Ramos (cell line): ENCODE results near the gene PEMT.

Experiments used
- in situ Hi-C: fragments of 300-500 bp; cut with MboI; formaldehyde crosslinking; loops from one replicate; pipeline ENCODE4 v1.14.3; 2022; ENCODE audit warnings: low sequenced_read_pairs; ENCODE audit not compliant: unreplicated experiment

The PEMT gene

DNA sequence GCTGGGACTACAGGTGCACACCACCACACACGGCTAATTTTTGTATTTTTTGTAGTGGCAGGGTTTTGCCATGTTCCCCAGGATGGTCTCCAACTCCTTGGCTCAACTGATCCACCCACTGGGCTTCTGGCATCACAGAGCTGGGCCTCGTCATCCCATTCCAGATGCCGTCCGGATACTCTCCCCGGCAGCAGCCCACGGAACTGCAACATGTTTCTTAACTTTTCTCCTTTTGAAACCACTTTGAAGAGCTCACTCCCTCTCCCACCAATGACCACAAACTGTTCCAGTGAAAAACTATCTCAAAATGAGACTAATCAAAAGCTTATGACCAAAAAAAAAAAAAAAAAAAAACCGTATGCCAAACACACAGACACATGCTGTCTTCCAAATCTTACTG is 17.6 kb downstream of the PEMT start:
- in situ Hi-C loops: no loop called here

DNA sequence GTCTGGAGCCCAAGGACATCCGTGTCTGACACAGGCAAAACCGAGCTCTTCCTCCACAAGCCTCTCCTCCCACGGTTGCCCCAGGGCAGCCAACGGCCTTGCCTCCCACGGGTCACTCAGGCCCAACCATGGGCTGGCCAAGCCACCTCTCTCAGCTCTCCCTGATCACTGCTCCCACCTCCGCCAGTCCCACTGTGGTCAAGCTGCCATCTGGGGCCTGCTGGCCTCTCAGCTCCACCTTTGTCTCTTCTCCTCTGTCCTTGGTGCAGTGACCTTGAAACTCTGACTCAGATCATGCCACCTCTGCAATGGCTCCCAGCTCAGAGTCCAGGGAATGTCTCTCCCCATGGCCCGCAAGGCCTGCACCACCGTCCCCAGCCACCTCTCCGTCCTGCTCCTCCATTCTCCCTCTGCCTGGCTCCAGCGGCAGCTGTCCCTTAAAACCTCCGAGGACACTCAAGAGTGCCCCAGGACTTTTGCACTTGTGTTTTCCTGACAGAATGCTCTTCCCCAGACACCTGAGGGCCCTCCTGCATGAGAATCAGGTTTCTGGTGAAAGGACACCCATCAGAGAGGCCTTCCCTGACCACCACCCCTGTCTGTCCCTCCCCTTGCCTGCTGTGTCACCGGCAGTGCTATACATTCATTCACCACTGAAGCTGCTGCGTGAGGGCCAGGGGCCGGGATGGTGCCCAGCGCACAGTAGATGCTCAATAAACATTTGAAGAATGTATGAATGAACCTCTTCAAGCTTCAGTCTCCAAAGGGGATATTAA is 19.3 kb downstream of the PEMT start:
- in situ Hi-C loops: no loop called here

DNA sequence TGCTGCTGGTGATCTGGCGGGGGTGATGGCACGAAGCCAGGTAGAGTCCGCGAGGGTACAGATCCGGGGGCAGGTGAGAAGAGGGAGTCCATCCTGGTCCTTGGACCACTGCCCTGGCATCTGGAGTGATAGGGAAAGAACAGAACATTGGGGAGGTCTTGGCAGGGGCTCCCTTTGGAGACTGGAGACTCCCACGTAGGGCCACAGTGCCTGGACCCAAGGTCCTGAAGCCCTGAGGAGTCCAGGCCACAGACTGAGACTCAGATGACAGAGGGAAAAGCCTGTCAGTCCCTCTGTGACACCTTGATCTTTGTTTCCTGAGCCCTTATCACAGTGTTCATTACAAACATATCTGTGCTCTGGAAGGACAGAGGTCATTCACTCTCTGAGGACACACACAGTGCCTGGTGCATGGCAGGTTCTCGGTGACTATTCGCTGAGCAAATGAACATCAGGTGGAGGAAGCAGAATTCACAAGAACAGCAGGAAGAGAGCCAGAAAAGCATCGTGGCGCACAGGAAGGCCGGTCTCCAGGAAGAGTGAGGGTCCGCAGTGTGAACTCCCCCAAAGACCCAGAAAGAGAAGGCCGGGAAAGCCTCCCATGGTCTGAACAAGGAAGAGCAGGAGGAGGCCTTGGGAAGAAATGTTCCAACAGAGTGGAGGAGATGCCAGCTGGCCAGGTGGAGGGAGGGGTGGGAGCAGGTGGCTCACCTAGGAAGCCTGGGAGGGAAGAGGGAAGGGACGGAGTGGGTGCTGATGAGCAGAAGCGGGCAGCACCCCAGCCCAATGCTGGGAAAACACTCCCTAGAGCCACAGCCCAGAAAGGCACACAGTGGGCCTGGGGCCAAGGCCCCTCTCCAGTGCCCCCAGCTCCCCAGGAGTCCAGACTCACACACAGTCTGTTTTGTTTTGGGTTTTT is 20.5 kb downstream of the PEMT start:
- in situ Hi-C loops: no loop called here

DNA sequence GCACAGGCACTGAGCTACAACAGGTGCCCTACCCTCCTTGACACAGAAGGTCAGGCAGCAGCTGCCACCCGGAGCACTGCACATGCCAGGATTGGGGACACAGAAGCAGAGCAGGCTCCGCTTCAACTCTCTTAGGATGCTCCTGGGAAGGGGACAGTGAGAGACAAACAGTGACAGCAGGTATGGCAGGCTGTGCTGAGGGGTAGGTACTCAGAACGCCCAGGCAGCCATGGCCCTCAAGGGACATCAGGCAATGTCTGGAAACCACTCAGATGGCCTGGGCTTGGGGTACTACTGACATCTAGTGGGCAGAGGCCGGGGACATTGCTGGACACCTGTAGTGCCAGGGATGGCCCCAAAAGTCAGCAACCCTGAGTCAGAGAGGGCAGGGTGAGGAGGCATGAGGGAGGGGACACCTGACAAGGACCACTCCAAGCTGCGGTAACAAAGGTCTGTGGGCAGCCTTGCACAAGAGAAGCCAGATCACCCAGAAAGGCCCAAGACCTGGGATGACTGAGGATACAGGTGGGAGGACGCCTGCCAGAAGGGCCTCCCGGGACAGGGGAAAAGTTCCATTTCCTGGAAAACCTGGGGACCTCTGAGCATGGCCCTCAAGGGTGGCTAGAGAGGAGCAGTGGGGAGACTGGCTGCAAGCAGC is 21.2 kb downstream of the PEMT start:
- in situ Hi-C loops: no loop called here

DNA sequence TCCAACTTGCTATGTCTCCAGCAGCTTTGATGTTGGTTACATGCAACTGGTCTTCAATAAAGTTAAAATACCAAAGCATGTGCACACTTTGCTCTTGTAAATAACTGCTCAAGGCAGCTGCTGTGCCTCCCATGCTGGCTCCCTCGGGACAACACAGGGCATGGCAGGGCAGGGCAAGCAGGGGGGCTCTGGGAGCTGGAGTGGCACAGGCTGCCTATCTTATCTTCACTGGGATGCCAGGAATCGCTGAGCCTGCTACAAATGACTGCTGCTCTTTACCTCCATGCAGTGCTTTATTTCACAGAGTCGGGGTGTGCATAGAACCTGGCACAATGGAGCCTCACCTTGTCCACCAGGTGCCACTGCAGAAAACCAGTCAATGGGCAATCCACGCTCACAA is 21.8 kb downstream of the PEMT start:
- in situ Hi-C loops: no loop called here

DNA sequence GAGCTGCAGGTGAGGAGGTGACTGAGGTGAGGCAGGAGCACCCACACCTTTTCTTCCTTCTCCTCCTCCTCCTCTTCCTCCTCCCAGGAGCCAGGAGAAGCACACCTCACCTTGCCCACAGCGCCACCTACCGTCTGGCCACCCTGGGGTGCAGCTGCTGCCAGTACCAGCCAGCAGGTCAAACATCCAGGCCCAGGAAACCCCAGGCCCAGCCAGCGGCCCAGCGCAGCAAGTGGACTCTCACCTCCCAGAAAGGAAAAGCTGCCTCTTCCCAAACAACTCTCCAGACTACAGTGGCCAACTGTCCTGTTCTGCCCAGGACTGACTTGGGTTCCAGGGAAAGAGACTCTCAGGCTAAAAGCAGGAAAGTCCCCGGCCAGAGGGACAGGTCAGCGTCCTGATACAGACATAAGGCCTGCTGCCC is 22.7 kb downstream of the PEMT start:
- in situ Hi-C loops: no loop called here

DNA sequence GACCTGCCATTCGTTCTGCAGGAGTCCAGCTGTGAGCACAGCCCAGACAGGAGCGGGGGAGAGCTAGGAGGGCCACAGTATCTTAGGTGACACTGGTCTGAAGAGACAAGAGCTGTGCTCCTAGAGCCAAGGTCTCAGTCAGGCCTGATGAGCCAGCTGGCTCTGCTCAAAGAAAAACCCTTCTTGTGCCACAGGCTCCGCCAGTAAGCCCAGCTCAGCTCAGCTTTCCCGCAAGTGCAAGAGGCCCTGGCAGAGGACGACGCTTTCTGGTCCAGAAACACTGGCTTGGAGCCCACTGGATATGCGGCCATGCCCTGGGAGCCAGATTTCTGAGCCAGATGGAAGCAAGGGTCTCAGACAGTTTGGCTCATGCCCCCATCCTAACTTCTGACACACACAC is 23.9 kb downstream of the PEMT start:
- in situ Hi-C loops: no loop called here

DNA sequence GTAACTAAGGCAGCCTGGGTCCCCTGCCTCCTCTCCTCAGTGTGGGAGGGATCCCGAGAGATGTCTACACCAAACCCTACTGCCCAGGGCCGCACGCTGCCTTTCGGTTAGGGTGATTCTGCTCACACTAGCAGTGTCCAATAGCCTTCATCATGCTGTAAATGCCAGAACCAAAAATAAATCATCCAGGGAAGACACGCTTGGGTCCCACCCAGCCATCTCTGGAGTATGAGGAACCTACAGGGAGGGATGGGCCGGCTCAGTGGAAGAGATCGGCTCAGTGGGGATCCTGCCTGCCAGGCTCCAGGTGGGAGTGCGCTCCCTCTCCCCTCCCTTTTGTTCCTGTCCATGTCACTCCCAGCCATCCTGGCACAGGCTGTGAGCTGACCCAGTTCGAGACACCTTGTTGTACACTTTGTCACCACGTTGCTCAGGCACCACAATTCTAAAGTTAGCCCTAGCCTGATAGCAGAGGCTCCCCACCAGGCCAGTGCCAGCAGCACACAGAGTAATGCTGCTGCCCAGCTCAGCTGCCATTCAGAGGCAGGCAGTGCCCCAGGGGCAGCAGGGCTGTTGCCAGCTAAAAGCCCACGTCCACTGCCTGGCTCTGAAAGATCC is 24.5 kb downstream of the PEMT start:
- in situ Hi-C loops: no loop called here

DNA sequence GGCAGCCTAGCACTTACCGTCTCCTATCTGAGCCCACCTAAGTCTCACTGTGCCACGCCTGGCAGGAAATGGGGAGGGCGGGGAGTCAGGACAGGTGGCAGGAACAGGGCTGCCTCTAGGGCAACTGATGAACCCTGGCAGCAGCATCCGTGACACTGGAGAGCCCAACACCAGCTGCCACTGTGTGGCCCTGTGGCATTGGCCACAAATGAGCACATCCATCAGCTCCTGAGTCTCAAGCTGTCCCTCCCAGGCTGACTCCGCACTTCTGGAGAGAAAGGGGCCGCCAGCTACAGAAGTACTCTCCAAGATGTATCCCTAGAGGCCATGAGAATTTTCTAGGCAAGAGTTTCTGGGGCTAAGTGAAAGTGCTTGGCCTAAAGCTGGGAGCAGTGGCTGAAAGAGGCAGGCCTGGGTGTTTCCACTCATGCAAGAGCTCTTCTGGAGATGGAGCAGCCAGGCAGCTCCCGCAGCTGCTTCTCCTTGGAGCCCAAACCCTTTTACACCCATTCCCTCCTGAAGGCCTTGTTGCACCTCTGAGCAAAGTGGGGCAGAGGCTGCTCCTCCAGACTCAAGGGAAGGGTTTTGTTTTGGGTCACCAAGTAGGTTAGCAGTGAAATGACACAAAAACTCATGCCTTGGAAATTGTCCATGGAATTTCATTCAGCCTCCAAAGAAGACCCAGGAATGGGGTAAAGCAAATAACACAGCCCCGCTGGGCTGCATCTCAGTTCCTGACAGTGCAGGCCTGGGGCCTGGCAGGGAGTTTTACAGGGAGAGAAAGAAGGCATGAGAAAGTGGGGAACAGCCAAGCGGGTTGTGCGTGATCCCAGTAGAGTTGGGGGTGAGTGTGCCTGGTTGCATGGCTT is 25.8 kb downstream of the PEMT start:
- in situ Hi-C loops: no loop called here

DNA sequence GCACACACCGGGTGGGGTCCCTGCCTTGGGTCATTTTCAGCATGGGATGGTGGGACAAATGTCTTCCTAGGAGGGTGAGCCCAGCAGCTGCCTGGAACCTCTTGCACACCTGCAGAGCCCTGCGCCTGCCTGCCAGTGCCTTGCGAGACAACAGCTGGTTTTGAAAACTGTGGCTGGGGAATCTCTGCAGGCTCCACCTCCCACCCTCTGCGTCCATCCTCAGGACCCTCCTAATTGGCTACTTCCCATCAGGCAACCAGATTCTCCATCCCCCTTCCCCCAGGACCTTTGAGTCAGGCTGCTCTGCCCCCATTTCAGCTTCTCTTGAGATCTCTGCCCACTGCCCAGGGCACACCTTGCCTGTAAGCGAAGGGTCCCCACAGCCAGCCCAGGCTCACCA is 26.6 kb downstream of the PEMT start:
- in situ Hi-C loops: no loop called here

DNA sequence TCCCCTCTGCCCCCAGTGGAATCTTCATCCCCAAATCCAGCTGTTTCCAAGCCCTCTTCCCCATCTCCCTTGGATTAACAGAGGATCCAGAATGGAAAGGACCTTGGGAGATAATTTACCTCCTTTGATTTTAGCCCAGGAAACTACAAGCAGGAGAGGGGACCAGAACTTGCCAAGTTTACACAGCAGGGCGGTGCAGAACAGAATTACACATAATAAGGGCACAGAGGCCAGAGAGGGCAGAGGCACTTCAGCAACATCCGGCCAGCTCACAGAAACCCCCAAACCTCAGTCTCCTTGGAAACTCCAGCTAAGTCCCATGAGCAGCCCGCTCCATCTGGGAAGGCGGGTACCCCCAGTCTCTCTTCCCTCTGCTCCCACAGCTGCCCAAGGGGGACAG is 27.2 kb downstream of the PEMT start:
- in situ Hi-C loops: no loop called here

DNA sequence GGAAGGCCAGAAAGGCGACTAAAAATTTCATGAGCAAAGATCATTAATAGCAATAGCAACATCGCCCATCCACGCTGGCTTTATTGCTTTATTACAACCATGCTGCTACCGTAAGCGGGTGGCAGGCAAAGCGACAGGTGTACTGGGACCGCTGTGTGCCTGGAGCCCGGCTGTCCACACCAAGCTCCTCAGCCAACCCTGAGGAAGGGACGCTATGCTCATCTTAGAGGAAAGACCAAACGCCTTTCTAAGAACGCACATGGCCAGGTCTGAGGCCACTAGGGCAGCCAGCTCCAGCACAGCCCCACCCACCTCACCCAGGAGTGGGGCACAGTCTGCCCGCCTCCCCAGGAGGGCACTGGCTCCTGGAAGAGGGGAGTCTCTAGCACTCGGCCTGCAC is 28.0 kb downstream of the PEMT start:
- in situ Hi-C loops: no loop called here

DNA sequence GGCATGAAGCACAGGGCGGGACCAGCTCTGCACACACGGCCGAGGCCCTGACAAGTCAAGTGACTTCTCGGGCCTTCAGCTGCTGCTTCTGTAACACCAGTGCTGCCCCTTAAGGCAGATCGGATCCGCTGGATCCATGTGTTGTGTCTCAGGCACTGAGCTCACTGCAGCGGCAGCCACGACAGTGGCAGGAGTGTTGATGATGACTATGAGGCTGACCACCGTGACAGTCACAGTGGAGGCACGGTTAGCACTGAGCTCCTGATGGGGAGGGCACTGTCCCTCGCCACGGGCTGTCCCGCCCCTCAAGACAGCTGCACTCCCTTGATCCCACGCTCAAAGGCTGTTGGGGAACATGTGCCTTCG is 29.4 kb downstream of the PEMT start:
- in situ Hi-C loops: no loop called here

DNA sequence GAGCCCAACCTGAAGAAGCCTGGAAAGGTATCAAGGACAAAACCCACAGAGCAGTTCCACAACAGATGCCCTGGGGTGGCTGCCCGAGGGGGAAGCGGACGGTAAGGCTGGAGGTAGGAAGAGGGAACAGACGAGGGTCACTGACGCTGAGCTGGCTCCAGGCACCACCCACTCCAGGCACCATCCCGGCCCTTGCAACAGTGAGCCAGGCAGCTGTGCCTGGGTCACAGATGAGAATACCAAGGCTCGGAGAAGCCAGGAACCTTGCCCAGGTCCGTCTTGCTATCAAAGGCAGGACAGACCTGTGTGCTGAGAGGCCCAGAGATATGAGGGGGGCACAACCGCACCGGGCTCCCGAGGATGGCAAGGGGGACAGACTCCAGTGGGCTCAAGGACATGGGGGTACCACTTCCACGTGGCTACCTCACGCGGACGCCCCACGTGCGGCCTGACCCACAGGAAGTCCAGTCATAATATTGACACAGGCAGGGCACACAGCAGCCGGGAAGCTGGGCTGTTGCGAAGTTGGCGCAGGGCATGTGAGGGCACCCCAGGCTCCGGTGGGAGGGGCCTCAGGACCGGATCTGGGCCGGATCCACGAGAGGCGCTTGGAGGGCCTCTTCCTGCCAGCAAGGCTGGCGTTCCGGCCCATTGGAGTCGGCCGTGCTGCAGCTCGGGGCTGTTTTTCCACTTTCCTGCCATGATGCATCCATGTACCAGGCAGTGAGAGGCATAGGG is 29.9 kb downstream of the PEMT start:
- in situ Hi-C loops: no loop called here

DNA sequence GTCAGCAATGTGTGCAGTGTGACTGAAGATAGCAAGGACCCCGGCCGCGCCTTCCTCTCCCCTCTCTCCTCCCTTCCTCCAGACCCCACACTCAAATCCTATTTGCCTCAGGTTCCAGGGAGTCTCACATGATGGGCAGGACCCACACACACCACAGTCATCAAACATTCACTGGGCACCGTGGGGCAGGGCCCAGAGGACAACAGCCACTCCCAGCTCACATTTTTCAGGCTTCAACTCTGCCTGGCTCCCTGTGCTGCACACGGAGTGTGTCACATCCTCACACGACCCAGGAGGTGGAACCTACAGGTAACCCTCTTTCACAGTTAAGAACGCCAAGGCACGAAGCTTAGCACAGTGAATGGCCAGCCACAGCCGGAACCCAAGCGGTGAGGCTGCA is 30.5 kb downstream of the PEMT start:
- in situ Hi-C loops: no loop called here

DNA sequence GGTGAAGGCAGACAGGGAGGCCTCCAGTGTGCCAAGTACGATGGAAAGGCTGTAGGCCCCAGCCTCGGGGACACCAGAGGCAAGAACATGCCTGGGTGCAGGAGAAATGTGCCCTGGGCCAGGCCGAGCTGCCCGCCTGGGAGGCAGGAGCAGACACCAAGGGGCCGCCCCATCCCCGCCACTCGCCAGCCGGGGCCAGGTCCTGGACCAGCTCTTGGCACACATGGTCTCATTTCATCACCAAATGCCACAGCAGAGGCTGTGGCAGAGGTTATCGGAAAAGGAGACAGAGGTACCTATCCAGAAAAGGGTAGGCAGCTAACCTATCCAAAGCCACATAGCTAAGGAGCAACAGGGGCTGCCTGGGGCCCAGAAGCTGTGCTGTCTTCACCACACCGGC is 31.3 kb downstream of the PEMT start:
- in situ Hi-C loops: no loop called here

DNA sequence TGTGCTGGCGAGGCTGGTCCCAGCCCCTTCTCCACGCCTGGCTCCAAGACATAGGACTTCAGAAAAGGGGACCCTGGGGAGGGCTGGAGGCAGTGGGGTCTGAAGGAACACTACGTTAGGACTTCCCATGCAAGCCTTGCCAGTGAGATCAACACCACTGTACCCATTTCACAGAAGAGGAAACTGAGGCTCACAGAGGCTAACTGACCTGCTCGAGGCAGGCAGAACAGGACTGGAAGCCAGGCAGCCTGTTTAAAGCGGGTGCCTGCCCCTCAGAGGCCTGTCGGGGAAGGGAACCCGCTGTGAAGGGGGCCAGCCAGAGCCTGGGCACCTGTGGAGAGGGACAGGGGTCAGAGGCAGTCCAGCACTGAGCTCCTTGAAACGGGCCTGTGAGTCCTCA is 32.3 kb downstream of the PEMT start:
- in situ Hi-C loops: no loop called here

DNA sequence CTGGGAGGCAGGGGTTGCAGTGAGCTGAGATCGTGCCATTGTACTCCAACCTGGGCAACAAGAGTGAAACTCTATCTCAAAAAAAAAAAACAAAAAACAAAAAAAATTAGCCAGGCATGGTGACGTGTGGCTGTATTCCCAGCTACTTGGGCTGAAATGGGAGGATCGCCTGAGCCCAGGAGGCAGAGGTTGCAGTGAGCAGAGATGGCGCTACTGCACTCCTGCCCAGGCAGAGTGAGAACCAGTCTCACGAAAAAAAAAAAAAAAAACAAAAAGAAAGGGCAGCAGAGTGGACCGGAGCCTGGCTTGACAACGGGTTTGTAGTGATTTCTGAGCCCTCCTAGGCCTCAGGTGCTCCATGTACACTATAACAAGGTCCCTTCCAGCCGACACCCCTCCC is 33.1 kb downstream of the PEMT start:
- in situ Hi-C loops: no loop called here

DNA sequence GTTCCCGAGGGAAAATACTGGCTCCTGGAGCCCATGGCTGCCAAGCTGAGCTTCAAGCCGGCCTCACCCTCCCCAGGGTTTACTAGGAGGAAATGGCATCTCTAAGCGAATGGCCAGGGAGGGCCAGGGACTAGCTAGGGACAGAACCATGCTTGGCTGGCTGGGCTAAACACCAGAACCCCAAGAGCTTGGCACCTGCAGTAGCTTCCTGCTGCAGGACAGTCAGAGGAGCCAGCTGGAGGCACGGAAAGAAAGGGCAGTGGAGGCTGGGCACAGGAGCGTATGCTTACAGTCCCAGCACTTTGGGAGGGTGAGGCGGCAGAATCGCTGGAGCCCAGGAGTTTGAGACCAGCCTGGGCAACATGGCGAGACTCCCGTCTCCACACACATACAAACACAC is 33.7 kb downstream of the PEMT start:
- in situ Hi-C loops: no loop called here
